Mucosa of stomach (tissue), 1 donor: ENCODE results near the gene FAM53A.

ENCODE experiments used
- H3K27me3 ChIP-seq: one replicate; pipeline ENCODE4 v1.7.0; 2013; ENCODE audit warnings: mild to moderate bottlenecking, low read length; ENCODE audit not compliant: control insufficient read depth, insufficient read depth
- H3K36me3 ChIP-seq: one replicate; pipeline ENCODE4 v1.7.0; 2013; ENCODE audit warnings: low read length; ENCODE audit not compliant: control insufficient read depth, insufficient read depth
- H3K4me1 ChIP-seq: one replicate; pipeline ENCODE4 v1.7.0; 2013; ENCODE audit warnings: mild to moderate bottlenecking, low read length; ENCODE audit not compliant: control insufficient read depth, insufficient read depth
- H3K4me3 ChIP-seq: one replicate; pipeline ENCODE4 v1.7.0; 2013; ENCODE audit warnings: low read length
- H3K9ac ChIP-seq: one replicate; pipeline ENCODE4 v1.7.0; 2013; ENCODE audit warnings: mild to moderate bottlenecking, low read length, moderate library complexity
- H3K9me3 ChIP-seq: one replicate; pipeline ENCODE4 v1.7.0; 2013; ENCODE audit warnings: mild to moderate bottlenecking, low read length, moderate library complexity; ENCODE audit not compliant: control insufficient read depth
- donor health status: Pancreatic carcinoma.

FAM53A gene

DNA sequence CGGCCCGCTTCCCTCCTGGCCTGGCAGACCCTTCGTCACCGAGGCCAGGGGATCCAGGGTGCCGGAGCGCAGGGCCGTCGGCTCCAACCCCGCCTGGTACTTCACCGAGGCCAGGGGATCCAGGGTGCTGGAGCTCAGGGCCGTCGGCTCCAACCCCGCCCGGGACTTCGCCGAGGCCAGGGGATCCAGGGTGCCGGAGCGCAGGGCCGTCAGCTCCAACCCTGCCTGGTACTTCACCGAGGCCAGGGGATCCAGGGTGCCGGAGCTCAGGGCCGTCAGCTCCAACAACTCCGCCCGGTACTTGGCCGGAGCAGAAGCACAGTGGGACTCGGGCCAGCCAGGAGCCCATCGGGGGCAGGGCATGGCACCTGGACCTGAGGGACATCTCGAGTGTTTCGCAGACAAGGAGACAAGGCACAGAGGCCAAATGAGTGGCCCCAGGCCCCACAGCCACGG is 85.1 kb downstream of the FAM53A start:
- no peaks in the 10 kb centered on the region for H3K36me3 ChIP-seq
- H3K9me3 ChIP-seq, result no peaks in the 10 kb centered on the region
- no peak overlapping the region for H3K4me3 ChIP-seq
- H3K27me3 ChIP-seq, result peaks cover 20% of the 10 kb centered on the region
- H3K9ac ChIP-seq, result no peak overlapping the region
- H3K4me1 ChIP-seq, result no peaks in the 10 kb centered on the region

DNA sequence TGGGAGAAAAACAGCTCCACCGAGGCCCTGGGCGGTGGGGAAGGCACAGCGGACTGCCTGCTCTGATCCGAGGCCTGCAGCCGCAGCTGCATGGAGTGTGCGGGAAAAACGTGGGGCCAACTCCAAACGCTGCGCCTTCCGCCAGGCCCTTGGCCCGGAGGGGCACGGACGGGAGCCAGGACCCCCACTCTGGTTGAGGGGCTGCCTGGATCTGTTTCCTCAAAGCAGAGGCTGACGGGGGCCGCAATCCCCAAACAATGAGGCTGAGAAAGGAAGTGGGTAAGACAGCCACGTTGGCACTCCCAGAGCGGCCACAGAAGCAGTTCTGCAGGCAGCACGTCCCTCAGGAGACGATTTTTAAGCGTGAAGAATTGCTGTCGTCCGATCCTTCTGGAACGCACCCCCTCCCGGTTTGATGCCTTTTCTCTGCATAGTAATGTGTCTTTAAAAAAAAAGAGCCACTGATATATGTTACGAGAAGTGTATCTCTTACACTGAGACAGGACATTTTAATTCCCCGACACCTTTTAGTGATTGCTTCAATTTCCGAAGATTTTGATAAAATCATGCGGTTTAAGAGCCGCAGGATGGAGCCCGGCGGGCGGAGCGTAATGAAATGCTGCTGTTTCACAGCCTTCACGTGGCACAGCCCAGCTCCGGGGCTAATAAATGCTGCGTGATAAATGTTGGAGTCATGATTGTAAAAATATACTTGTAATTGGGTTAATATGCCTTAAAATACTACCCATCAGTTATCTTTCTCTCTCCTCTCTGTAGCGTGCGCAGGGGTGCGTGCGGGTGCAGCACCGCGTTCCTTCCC is 85.7 kb downstream of the FAM53A start:
- Histone ChIP-seq H3K9me3 (no peaks in the 10 kb centered on the region), H3K27me3 (peaks cover 15% of the 10 kb centered on the region), H3K4me3 (no peak overlapping the region), H3K4me1 (no peaks in the 10 kb centered on the region), H3K36me3 (no peaks in the 10 kb centered on the region), H3K9ac (no peak overlapping the region)

DNA sequence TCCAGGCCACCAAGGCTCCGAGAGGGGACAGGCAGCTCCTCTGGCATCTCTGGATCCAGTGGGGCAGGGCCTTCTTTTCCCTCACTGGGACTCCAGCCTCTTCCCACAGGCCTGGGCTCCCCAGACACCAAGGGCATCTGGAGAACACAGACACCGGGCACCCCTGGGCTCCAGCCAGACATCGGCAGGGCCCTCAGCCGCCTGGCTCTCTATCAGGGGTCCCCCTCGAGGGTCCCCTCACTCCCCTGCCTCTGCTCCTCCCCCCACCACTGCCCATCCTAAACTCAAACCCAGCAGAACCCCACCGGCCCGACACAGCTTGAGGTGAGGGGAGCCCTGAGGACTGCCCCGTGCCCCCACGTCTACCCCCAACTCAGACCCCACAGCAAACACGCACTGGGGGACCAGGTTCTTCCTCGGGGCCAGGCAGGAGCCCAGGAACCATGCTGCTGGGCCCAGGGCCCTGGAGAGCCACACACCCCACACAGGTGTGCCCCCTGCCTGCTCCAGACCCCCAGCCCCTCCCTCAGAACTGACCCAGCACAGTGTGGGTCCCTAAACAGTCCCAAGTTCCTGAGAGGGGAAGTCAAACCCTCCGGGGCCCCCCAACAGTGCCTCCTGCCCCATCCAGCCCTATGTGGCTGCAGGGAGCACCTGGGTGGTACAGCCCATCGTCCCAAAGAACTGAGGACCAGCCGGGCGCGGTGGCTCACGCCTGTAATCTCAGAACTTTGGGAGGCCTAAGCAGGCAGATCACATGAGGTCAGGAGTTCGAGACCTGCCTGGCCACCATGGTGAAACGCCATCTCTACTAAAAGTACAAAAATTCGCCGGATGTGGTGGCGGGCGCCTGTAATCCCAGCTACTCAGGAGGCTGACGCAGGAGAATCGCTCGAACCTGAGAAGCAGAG is 86.8 kb downstream of the FAM53A start:
- Histone ChIP-seq H3K9me3 (no peaks in the 10 kb centered on the region), H3K36me3 (no peaks in the 10 kb centered on the region), H3K4me3 (no peak overlapping the region), H3K27me3 (peaks cover 8% of the 10 kb centered on the region), H3K9ac (no peak overlapping the region), H3K4me1 (no peaks in the 10 kb centered on the region)

DNA sequence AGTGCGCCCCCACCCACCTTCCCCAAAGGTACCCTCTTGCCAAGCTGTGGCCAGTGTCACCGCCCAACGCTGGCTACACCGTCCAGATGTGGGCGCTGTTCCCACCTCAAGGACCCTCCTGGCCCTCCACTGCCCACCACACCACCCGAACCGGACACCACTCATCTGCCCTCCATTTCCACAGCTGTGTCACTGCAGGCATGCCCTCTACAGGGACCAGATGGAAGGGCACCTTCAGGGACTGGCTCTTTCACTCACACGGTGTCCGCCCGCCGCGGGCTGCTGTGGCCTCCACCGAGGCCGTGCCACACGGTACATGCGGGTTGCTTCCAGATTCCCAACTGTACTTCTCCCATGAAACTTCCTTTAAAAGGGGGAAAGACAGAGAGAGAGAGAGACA is 87.7 kb downstream of the FAM53A start:
- H3K27me3 ChIP-seq, result peaks cover 8% of the 10 kb centered on the region
- peaks cover 4% of the 10 kb centered on the region for H3K9me3 ChIP-seq
- no peak overlapping the region for H3K4me3 ChIP-seq
- no peaks in the 10 kb centered on the region for H3K4me1 ChIP-seq
- H3K36me3 ChIP-seq, result no peaks in the 10 kb centered on the region
- H3K9ac ChIP-seq, result no peak overlapping the region

DNA sequence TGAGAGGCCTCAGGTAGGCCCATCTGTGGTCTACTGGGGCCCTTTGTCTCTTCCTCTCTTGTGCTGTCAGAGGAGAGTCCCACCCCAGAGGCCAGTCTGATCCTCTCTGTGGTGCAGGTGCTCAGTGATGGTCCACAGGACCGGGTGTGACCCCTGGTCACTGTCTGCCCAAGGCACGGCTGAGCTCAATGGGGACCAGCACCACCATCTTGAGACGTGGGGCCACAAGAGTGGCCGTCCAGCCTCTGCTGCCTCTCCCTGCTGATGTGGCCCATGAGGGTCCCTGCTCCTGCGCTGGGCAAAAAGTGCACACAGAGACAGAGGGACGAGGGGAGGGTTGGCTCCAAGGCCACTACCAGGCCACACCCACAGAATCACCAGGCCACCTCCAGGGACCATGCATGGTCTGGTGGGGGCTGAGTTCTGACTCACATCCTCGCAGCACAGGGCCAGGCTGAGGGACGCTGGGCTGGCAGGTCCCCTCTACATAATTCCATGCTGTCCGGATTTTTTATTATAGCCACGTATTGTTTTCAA is 88.3 kb downstream of the FAM53A start:
- peaks cover 8% of the 10 kb centered on the region for H3K9me3 ChIP-seq
- peaks cover 8% of the 10 kb centered on the region for H3K27me3 ChIP-seq
- no peak overlapping the region for H3K4me3 ChIP-seq
- no peaks in the 10 kb centered on the region for H3K4me1 ChIP-seq
- no peaks in the 10 kb centered on the region for H3K36me3 ChIP-seq
- no peak overlapping the region for H3K9ac ChIP-seq

DNA sequence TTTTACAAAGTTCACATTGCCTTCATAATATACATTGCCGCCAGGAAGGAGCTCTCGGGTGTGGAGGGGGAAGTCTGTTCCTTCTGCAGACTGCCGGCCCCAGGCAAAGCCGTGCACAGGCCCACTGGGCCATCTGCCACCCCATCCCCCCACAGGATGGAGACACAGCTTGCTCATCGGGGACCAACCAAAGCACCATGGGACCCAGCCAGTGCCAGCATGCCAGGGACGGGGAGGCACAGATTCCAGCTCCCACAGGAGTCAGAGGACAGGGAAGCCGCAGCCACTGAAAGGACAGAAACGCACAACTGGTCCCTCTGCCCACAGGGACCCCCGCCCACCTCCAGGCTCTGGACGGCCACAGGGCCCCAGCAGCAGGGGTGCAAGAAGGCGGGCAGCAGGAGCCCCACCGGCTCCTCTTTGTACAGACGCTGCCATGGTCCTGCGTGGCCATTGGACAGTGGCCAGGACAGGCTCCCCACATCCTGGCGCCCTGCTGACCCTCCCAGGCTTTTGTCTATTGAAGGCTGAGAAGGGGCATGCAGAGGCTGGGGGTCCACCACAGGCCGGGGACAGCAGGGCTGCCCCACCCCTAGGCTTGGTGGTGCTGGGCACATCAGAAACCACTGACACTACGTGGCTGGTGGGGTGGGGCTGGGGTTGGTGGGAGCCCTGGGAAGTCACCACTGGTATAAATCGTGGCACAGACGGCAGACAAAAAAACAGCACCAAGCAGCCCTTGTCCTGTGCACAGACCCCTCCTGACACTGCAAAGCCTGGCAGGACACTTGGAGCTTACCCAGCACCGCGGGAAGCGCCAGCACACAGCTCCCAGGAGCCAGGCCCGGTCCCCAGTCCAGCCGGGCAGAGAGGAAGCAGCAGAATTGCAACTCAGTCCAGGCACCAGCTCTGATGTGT is 89.0 kb downstream of the FAM53A start:
- H3K9me3 ChIP-seq, result peaks cover 8% of the 10 kb centered on the region
- no peaks in the 10 kb centered on the region for H3K4me1 ChIP-seq
- no peaks in the 10 kb centered on the region for H3K36me3 ChIP-seq
- H3K27me3 ChIP-seq, result peaks cover 8% of the 10 kb centered on the region
- no peak overlapping the region for H3K4me3 ChIP-seq
- no peak overlapping the region for H3K9ac ChIP-seq

DNA sequence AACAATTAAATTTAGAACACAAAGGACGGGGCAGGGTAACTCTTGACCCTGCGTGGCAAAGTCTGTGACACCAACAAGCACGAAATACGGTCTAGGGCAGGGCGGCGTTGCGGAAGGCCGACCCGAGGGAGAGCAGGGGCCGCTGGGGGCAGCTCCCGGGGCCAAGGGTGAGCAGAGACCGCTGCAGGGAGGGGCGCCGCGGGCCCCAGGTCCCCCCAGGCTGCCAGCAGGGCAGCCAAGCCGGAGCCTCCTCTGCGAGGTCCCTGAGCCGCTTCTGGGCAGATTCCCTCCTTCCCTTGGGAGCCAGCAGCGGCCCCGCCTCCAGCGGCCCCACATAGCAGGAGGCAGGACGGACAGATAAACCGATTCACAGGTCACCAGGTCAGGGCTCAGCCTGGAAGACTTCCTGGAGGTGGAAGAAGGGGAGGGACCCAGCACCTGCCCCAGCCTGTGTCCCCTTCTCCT is 90.2 kb downstream of the FAM53A start:
- Histone ChIP-seq H3K4me3 (no peak overlapping the region), H3K27me3 (peaks cover 8% of the 10 kb centered on the region), H3K36me3 (no peaks in the 10 kb centered on the region), H3K9me3 (peaks cover 8% of the 10 kb centered on the region), H3K9ac (no peak overlapping the region), H3K4me1 (no peaks in the 10 kb centered on the region)

DNA sequence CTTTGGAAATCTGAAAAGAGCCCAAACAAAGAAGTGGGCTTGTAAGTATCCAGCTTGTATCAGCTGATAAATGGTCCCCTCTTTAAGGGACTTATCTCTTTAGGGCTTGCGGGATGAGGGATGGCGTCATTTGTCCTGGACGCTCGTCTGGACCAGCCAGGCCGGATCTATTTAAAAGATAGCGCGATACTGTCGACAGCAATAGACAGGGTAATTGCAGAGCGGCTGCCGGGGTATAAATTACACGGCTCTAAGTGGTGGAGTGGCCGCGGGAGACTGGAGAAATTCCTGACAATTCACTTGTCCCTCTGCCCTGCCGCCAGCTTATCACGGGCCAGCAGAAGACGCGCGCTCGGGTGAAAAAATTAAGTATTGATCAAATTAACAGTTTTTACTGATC is 90.7 kb downstream of the FAM53A start:
- H3K27me3 ChIP-seq, result peaks cover 8% of the 10 kb centered on the region

DNA sequence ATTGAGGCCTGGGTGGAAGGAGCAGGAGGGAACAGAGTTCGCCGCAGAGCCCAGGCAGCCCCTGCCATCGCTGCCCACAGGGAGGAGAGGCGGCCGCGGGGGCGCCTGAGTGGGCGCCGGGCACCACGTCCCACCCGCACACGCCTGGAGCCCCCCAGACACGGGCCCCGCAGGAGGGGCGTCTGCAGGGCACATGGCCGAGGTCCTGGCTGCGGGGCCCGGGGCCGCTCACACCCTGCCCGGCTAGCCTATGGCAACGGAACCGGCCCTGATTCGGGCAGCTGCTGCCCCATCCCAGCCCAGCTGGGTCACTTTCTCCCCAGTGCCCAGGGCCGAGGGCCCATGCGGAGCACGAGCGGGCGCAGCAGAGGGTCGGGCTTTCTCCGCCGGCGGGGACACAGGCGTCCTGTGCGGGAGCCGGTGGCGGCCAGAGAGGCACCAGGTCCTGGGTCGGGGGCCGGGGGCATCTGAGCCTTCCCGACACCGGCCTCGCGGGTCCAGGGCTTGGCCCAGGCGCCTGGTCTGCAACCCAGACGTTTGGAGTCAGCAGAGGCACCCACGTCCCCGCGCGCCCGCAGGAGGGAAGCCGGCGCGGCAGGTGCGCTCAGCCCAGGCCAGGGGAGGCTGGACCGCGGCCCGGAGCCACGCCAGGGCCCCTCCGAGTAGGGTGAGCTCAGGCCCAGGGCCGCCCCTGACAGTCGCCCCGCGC is 91.2 kb downstream of the FAM53A start:
- peaks cover 8% of the 10 kb centered on the region for H3K27me3 ChIP-seq
- H3K9ac ChIP-seq, result no peak overlapping the region
- peaks cover 8% of the 10 kb centered on the region for H3K9me3 ChIP-seq
- no peaks in the 10 kb centered on the region for H3K4me1 ChIP-seq
- H3K36me3 ChIP-seq, result no peaks in the 10 kb centered on the region
- H3K4me3 ChIP-seq, result no peak overlapping the region

More for the DNA sequence above, 90.7 kb downstream of the FAM53A start:
- Histone ChIP-seq H3K4me3 (no peak overlapping the region), H3K9me3 (peaks cover 8% of the 10 kb centered on the region), H3K36me3 (no peaks in the 10 kb centered on the region), H3K4me1 (no peaks in the 10 kb centered on the region), H3K9ac (no peak overlapping the region)

DNA sequence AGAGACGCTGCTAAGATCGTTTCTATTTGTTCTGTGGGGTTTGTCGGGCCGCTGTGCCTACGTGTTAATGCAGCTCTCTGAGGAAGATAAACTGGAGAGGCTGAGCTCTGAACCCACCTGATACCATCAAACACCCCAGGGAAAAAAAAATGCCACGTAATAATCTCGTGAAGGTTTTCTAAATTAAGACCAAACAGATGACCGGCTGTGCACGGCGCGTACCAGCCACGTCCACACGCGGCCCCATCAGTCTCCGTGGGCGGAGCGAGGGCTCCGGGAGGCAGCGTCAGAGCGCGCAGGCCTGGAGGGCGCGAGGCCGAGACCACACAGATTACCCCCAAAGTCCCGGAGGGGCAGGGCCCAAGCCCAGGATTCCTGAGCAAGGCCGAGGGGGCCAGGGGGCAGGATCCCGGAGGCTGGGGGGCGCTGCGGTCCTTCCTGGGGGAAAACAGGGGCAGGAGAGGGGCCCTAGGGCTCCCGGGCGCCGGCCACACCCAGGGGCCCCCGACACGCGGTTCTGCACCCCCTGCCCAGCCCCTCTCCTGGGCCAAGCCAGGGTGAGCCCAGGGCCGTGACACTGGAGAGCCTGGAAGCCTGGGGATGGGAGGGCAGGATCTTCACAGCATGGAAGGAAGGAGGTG is 91.9 kb downstream of the FAM53A start:
- no peaks in the 10 kb centered on the region for H3K36me3 ChIP-seq
- no peak overlapping the region for H3K4me3 ChIP-seq
- H3K27me3 ChIP-seq, result peaks cover 8% of the 10 kb centered on the region
- peaks cover 8% of the 10 kb centered on the region for H3K9me3 ChIP-seq
- H3K9ac ChIP-seq, result no peak overlapping the region
- no peaks in the 10 kb centered on the region for H3K4me1 ChIP-seq
